ENCODE data around the gene OIT3.

- TF ChIP-seq CTCF (IDR thresholded peaks at IDR 0.05; ENCODE audit: insufficient read depth, low read length, poor library complexity, severe bottlenecking) = no peak
- no peak for TF ChIP-seq EZH2phosphoT487 (conservative IDR thresholded peaks at IDR 0.05; ENCODE audit: low read length)
These were observed 37.7 kb upstream of the OIT3 start for GRCh38 chr10:72855790-72856189.
